Kidney tubule cell (primary cell): ENCODE data around the gene SPTBN2.
A peak's percentile ranks its signal among the peaks of the same experiment; 100 is the strongest.
"Not testable (repeated sequence)": the region's sequence is repeated elsewhere in the genome, so short reads cannot be mapped to it uniquely, and the experiment has no call there.

Experiments used
- DNase-seq: peaks from one replicate; pipeline ENCODE4 v3.0.0-alpha.2; 2018; ENCODE audit warnings: low spot score

SPTBN2 gene

DNA sequence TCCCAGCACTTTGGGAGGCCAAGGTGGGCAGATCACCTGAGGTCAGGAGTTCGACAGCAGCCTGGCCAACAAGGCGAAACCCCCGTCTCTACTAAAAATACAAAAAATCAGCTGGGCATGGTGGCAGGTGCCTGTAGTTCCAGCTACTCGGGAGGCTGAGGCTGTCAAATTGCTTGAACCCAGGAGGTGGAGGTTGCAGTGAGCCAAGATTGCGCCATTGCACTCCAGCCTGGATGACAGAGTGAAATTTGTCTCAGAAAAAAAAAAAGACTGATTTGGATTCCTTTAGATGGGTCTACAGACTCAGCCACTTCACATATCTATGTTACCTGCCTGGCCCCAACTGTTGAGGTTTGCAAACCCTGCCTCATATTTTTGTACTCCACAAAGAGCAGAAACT, 4.8 kb downstream of the SPTBN2 start:
- DNase-seq, result not testable (repeated sequence)

DNA sequence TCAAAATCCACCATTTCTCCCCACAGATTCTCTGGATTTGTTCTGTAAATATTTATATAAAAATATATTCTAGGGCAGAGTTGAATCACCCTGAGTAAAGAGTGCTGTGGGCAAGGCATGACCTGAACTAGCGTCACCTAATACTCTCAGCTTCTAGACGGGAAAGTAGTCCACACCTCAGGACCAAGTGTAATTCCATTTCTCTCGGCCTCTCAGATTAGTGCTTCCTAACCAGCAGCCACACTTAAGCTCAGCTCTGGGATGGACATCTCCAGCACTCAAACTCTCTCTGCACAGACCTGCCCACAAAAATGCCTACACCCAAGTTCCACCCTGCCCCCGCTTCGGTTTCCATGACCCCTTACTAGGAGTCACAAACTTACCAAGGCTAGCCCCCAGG, 5.3 kb downstream of the SPTBN2 start:
- no peak for DNase-seq

DNA sequence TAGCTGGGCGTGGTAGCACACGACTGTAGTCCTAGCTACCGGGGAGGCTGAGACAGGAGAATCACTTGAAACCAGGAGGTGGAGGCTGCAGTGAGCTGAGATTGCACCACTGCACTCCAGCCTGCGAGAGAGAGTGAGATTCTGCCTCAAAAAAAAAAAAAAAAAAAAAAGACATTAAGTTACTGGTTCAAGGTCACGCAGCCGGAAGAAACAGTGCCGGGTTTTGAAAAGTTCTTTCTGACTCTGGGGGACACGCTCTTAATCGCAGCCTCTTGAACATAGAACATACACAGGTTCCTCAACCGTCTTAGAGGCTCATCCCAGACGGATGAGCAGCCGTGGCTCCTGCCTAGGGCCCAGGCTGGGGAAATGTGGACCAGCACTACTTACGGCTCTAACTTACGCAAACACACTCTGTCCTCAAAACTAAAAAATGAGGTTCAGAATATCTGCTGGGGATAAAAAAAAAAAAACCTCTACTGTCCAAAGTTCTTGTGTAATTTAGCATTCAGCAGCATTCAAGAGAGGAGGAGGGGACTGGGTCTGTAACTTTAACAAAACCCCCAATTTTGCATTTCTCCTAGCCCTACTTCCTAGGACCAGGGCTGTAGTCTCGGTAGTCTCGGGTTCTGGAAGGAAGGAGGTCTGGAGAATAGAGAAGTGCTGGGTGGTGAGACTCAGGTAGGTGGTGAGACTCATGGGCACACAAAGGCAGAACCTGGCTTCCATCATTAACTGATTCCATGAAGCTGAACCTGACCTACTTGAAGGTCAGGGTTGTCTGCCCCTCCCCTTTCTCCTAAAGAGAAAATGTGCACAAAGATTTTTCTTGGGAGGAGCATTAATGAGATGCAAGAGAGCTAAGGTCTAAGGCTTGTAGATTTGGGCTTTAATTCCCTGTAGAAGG, 6.0 kb downstream of the SPTBN2 start:
- DNase-seq, result no peak

DNA sequence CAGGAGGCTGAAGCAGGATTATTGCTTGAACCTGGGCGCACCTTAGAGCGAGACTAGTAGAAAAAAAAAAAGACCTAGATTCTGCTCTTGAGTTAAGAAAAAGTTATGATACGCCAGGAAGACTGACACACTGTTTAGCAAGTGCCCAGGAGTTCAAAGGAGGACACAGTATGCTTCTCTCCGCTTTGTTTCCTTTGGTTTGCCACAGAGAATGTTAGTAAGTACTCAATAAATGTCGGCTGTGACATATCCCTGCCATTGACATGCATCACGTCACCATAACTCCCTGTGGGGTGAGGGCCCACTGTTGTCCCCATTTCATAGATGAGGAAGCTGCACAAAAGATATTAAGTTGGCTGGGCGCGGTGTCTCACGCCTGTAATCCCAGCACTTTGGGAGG, 7.1 kb downstream of the SPTBN2 start:
- DNase-seq, result no peak

DNA sequence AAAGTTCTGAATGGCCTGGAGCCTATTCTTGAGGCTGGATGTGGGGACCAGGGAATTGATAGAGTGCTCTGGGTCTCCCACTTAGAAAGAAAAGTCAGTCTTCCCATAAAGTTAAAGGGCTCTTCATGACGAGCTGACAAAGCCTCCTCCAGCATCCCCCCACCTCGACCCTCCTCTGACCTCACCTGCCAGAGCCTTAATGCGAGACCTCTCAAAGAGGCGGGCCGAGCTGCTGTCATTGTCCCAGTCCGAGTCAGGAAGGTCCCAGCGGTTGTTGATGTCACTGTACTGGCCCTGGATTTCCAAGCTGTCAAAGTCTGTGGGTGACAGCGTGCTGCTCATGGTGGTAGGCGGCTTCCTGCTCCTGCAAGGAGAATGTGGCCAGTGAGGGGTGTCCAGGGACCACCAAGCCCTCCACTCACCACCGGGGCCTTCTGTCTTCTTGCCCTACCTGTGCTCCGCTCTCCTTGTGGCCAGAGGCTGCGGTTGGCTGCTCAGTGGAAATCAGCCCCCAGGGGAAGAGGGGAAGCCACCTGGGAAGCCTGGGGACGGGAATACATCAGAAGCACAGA, 8.0 kb downstream of the SPTBN2 start:
- no peak for DNase-seq

DNA sequence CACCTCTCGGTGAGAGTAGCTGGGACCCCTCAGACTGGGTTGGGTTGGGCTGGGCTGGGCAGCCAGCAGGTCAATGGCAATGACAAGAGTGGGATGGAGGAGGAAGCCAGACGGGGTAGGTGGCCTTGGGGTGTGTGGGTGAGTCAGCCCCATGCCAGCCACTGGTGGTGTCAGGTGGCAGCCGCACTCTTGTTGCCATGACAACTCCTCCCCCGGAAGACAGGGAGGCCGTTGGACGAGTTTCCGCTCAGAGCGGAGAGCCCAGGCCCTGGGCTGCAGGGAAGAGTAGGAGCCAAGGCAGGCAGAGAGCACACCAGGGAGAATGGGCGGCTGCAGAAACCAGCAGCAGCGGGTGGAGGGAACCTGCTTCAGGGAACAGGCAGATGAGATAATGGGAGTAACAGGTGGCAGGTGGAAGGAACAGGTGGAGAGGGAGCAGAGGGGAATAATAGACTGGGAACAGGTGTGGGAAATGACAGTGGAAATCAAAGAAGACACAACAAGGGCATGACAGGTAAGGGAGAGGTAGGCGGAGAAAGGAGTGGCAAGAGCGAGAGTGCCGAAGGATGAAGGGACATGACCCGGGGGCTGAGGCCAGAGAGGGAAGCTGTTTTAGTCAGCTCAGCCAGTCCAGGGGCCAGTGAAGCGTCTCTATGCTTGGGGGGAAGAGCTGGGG, 8.7 kb downstream of the SPTBN2 start:
- DNase-seq, result peak; percentile 93

DNA sequence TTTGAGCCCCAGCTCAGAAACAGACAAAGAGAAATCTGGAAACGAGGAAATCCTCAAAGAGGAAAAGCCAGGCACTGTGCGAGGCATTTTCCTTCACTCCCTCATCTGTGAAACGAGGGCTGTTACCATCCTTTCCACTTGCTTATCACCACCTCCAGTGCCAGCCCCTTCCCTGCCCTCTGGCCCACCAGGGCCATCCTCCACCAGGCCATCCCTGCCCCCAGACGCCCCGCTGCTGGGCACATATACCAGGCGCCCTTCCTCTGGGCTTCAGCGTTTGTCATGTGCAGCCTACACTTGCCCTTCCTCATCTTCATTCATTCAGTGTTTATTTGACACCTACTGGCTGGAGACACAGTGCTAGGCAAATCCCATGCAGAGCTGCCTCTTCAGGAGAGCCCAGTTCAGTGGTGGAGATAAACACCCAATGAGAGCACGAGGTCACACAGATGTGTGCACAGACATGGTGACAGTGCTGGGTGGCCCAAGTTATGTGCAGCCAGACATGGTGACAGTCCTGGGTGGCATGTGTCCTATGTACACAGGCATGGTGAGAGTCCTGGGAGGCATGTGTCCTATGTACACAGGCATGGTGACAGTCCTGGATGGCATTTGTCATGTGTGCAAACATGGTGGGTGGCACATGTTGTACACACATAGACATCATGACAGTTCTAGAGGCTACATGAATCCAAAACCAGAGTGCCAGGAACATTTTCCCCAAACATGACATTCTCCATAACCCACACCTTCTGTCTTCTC, 9.7 kb downstream of the SPTBN2 start:
- no peak for DNase-seq

DNA sequence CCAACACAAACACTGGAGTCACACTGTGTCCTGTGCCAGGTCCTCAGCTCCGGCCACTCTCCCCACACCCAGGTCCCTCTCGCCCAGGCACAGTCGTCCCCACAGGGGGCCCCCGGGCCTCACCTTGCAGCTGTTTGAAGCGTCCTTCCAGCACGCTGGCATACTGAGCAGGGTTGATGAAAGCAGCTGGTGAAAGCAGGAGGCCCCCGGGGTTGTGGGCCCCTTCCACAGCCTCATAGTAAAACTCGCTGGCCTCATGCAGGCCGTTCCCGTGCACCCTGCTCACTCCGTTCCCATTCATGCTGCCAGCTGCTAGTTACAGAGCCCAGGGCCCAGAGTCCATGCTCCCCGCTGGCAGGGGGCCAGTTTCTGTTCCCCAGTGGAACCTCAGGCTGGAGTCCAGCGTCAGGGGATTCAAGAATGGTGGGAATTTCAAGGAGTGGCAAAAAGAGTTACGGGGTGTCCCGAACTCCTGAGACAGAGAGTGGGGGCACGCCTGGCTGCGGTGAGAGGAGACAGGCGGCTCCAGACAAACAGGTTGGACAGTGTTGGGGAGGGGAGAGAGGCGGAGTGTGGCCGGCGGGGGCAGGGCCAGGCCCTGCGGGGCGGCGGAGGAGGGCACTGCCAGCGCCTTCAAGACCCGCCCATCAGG, 10.6 kb downstream of the SPTBN2 start:
- peak; percentile 28 for DNase-seq

DNA sequence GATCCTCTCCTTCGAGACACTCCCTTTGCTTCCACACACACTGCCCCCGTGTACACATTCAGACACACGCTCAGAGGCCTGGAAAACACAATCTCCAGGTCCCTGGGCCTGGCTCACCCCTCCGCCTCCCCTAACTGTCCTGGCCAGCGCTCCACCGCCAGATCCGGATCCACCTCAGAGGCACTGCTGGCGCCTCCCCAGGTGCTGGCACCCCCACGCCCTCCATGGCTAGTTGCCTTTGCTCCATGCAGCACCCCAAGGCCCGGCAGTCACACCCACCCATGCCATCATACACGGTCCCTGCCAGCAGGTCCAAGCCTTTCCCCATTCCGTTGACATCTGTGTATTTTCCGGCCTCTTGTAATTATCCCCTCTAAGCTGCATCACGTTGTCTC, 11.1 kb downstream of the SPTBN2 start:
- no peak for DNase-seq

DNA sequence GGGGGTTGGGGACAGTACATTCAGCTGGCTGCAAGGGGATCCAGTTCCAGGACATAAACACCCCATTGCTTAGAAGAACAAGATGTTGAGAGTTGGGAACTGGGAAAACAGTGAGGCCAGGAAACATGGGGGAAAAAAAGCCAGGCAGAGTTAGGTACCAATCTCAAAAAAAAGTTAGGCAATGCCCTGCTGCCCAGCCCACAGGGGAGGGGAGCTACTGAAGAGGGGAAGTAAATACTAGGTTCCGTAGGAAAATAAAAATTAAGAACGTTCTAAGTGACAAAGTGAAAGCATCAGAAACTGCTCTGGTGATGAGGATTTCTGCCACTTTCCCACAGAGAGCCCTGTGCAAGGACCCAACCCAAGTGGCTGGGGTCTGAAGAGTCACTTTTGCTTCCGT, 12.0 kb downstream of the SPTBN2 start:
- DNase-seq, result no peak

DNA sequence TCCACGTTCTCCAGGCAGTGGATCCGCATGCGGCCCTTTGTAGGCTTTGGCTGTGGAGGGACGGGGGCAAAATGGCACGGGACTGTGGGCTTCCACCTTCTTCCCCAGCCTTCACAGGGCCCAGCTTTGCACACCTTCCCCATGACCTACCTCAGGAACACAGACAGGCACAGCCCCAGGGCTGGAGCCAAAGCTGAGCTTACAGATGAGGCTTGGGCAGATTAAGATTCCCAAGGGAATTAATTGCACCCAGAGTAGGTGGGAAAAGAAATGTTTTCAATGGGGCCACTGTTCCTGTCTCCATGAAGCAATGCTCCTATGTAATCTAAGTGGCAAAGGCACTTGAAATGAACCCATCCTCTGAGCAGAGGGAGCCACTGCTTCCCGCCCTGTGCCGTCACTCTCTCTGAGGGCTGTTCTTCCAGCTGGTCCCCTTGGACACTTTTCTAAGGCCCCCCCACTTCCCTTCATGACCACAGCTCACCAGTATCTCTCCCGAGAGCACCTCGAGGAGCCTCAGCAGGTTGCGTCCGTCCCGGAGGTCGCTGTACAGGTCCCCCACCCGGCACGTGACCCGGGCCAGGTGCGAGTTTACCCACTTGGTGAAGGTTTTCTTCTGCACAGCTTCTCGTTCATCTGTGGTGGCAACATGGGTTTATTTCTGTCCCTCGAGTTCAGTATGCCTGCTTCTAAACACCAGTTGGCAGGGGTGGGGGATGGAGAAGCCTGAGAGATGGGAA, 13.5 kb downstream of the SPTBN2 start:
- no peak for DNase-seq

DNA sequence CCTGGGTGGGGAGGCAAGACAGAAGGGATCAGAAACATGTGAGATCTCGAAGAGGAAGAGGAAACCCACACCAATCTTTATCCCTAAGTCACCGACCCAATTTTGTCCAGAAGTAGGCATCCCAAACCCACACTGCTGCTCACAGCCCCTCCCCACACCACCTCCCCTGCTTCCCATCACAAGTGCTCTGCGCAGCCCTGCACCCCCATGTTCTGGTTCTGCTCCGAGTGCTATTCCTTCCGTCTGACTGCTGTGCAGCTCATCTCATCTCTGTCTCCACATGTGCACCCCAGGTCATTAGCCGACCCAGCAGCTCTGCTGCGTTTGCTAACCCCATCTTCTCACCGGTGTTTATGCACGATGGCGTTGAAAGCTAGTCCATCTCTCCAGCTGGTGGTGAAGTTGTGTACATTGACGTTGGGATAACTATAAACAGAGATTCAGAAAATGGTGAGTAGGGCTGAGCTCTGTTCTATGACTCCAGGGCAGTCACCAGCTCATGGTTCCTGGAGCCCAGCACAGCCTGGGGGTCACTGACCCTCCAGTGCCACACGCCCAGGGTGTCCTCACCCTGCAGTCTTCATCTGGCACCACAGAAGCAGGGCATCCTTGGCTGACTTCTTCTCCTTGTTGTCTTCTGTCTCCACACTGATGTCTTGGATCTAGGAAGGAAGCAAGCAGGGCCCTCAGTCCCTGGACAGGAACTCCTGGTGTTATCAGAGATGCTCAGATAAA, 15.1 kb downstream of the SPTBN2 start:
- DNase-seq, result no peak

DNA sequence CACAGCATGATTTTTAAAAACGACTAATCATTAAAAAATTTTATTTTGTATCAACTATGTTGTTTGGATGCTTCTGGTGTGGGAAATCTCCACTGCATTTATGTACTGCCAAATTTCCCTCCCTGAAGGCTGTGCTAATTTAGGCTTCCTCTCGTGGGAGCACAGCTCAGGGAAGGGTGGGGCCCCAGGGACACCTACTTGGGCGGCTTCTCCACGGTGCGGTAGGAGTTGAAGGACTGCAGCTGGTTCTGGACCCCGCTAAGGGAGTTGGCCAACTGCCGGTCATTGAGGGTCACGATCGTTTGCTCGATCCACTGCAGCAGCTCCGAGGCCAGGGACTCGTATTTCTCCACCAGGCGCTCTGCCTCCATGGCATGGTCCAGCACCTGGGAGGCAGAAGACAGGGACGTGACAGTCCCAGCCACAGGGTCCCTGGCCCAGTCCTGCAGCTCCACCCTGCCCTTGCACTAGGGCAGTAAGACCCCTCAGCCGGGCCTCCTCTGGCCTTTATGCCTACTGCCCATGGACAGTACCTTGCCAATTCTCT, 18.6 kb downstream of the SPTBN2 start:
- DNase-seq, result no peak

DNA sequence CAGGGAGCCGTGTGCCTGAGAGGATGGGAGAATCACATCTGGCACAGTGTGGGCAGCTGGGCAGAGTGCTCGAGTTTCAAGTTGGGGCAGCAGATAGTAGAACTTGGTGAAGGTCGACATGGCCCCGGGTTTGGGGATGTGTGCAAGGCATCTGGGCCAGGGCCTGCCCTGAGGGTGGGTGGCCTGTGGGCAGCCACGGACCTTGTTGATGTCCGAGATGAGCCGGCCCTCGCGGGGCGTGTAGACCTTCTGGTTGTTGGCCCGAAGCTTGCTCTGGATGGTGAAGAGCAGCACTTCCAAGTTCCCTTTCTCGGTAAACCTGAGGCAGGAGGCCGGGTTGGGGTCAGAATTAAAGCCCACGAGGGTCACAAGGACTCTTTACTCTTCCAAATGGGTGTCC, 20.3 kb downstream of the SPTBN2 start:
- DNase-seq, result no peak

DNA sequence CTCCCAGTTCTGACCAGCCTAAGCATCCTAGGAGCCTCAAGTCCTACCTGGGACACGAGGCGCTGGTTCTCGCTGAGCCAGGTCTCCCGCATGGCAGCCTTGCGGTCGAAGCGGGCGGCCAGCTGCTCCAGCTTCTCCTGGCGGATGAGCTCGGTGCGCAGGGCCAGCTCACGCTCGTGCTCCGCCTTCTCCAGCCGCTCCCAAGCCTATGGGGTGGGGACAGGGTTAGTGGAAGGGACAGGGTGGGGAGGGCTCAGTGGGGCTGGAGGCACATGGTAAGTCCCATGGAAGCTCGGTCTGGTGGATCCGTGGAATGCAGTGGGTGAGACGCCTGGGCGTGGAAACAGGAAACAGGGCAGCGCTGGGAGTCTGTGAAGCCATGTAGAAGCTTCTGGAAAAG, 20.9 kb downstream of the SPTBN2 start:
- DNase-seq, result peak; percentile 49

DNA sequence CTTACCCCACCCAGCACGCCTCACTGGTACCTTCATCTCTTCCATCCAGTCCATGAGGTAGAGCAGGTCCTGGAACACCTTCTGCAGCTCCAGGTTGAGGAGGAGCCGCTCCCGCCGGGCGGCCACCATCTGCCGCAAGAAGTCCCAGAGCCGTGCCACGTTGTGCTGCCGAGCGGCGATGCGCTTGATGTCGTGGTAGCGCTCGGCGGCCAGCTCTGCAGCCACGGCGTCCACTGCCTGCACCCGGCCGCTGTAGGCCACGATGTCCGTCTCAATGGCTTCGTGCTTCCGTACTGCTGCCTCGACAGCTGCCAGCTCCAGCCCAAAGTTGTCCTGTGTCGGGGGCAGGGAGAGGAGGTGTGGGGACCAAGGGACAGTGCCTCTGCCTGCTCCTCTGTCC, 21.5 kb downstream of the SPTBN2 start:
- no peak for DNase-seq

DNA sequence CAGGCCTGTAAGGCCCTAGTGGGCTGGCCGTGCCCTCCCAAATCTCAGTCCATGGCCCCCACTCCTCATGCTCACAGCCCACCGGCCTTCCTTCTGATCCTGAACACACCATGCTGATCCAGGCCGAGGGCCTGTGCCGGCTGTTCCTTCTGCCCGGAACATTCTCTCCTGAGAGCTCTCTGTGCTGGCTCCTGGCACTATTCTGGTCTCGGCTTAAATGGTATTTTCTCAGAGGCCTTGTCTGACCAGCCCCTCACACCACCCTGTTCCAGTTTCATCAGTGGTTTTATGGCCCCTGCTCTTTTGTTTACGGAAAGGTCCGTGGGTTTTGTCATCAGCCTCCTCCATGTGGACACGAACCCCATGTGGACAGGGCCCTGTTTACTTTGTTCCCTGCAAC, 22.0 kb downstream of the SPTBN2 start:
- DNase-seq, result no peak

DNA sequence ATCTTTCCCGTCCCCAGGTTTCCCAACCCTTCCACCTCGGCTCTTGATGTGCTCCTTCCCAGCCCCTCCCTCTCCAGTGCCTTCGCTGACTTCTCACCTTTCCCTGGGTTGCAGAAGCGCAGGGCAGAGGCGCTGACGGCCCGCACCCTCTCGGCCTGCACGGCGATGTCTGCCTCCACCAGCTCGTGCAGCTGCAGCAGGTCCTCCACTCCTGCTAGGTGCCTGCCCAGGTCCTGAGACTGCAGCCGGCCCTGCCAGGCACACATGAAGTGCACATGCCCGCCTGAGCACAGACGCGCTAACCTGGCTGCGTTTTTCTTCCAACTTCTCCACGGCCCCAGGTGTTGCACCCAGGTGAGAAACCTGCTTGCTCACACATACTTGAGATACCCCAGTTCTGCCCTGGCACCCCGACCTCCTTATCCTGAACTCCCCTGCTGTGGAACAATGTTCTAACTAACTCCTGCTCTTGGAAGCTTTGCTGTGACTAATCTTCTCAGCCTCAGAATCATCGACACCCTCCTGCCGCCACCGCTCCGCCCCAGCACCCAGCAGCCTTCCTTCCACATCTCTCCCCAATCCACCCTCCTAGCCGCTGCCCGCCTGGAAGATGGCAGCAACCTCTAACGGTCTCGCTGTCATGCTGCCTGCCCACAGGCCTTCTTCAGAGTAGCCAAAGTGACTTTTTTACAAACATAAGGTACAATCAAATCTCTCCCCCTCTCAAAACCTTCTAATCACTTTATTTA, 23.3 kb downstream of the SPTBN2 start:
- DNase-seq, result no peak

DNA sequence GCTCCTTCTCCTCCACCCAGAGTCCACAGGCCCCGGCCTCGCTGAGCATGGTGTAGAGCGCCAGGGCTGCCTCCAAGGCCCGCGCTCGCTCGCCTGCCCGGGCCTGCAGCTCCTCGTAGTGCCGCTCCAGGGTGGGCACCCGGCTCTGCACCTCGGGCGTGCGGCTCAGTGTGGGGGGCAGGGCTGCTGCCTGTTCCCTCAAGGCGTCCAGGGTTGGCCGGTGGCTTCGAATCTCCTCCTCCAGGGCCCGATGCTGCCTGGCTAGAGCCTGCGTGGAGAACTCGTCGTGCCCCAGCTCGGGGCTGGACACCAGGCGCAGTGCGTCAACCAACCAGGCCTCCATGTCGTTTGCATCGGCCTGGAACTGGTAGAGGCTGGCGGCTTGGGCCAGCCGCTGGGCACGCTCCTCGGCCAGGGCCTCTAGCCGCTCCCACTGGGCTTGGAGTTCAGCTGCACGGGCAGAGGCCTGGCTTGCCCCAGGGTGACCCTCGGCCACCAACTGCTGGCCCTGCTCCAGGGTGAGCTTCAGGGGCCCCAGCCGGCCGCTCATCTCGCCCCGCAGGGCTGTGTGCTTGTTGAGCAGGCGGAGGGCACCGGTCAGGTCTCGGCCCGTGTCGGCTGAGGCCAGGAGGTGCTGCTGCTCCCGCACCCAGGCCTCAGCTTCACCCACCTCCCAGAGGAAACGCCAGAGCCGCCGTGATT, 24.2 kb downstream of the SPTBN2 start:
- no peak for DNase-seq
